GM19025 (cell line): ENCODE data around the gene PDZK1IP1.
"Not testable (repeated sequence)": the region's sequence is repeated elsewhere in the genome, so short reads cannot be mapped to it uniquely, and the experiment has no call there.

Experiments
- ATAC-seq: cut with Tn5 transposase; IDR thresholded peaks from one replicate; pipeline ENCODE4 v1.9.1; 2021; ENCODE audit warnings: mild to moderate bottlenecking, low read depth, moderate library complexity; ENCODE audit not compliant: unreplicated experiment

Gene PDZK1IP1

GRCh38 chr1:47223921-47224675 is 34.3 kb upstream of the PDZK1IP1 start:
- ATAC-seq: no peak

DNA sequence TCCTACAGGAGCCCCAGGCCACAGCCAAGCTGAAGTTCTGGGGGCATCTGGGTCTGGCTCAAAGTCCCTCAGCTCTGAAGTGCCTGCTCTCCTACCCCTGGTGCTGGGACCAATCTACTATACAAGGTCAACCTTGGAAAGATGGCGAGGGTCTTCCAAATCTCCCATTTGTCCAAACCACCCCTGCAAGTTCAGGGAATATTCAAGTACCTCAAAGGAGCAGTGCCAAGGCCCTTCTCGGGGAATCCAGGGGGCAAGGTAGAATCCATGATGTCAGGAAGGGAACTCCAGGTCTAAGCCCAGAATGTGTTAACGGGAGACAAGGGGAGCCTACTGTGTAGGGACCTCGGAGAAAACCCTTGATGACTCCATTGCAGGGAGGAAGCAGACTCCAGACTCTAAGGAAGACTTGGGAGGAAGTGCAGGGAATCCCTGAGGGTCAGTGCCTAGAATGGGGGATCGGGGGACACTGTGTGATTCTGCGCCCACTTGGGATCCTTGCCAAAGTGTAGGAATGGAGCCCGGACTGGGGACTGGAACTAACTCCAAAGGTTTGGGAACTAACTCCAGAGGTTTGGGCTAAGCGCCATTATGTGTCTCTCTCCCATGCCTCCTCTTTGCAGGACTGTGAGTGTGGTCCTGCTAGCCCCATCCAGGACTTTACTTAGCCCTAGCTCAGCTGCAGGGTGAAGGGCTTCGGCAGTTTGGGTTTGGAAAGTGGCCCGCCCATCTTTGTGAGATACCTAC is 33.5 kb upstream of the PDZK1IP1 start:
- ATAC-seq: no peak

- ATAC-seq: no peak
These were observed 32.6 kb upstream of the PDZK1IP1 start for GRCh38 chr1:47222476-47222875.

GRCh38 chr1:47219590-47220220 is 29.9 kb upstream of the PDZK1IP1 start:
- ATAC-seq: no peak

GRCh38 chr1:47219001-47219400 is 29.2 kb upstream of the PDZK1IP1 start:
- no peak for ATAC-seq

DNA sequence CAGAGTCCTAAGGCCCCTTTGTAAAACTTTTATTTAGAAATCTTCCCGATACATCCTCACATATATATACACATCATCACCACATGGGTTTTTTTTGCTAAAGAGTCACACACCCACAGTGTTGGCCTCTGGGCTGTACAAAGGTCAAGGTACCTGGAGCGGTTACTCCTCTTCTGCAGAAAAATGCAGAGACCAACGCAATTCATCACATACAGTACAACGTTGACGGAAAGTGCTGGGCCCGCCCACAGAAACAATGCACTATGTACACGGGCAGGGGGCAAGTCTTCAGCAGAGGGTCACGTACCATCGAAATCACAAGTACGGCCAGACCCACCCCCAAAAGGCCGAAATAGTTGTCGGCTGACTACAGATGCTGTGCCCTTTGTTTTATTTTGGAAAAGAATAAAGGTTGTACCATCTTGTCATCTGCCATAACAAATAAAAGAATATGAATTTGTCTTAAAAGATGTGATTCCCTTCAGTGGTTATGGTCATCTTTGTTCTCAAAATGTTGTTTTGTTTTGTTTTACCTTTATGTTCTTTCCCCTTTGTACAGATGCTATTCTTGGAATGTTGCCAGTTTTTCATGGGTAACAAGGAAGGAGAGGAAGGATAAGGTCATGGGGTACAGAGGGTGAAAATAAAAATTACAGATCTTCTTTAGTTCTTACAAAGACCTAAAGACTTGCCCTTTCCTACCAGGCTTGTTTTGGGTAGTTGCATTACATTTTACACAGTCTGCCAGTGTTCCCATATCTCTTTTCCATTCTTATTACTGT is 26.6 kb upstream of the PDZK1IP1 start:
- no peak for ATAC-seq

DNA sequence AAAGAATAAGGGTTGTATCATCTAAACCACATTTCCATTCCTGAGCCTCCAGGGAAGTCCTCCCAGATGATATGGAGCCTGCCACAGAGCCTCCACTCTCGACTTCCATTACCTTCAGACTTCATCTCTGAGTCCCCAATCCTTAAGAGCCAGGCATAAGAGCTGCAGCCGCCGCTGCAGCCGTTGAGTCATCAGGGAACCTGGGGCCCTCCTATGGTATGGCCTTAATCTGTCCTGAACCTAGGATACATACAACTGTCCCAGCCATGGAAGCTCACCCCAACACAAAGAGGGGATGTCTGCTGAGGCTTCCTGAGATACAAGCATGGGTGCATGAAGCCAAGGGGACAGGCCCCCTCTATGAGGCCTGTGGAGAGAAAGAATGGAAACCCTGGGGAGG is 25.9 kb upstream of the PDZK1IP1 start:
- no peak for ATAC-seq

DNA sequence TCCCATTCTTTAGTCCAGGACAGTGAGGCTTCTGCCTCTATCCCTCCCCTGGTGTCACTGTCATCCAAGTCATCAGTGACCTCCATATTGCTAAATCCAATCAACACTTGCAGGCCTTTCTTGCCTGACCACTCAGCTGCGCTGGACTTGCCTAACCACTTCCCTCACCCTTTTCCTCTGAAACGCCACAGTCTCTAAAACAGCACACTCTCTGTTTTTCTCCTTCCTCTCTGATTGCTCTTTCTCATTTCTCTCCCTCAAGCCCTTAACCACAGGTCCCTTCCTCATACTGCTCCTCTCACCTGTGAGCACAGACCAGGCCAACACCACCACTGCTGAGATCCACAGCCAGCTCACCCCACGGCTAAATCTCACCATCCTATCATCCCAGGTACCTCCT is 24.7 kb upstream of the PDZK1IP1 start:
- no peak for ATAC-seq

- ATAC-seq: no peak
These were observed 23.6 kb upstream of the PDZK1IP1 start for GRCh38 chr1:47213230-47213963.

DNA sequence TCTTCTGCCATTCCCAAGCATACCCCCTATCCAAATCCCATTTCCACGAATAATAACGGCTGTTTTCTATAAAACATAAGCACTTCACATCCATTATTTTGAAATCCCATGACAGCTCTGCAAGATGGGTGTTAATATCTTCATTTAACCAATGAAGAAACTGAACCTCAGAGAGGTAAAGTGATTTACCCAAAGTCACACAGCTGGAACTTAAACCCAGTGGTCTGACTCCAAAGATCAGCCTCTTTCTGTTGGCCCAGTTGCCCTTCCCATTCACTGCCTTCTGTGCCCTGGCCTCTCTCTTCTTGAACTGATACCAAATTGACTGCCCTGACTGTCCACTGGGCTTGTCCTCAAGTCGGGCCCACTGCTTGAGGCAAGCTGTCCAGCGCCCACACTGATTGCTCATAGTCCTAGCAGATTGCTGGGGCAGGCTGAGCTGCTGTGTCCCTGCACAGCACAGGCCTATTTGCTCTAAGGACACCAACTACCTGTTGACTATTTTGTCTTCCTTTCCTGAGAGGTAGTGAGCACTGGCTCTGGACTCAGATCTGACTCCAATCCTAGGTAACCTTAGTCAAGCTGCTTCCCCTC is 22.9 kb upstream of the PDZK1IP1 start:
- no peak for ATAC-seq

DNA sequence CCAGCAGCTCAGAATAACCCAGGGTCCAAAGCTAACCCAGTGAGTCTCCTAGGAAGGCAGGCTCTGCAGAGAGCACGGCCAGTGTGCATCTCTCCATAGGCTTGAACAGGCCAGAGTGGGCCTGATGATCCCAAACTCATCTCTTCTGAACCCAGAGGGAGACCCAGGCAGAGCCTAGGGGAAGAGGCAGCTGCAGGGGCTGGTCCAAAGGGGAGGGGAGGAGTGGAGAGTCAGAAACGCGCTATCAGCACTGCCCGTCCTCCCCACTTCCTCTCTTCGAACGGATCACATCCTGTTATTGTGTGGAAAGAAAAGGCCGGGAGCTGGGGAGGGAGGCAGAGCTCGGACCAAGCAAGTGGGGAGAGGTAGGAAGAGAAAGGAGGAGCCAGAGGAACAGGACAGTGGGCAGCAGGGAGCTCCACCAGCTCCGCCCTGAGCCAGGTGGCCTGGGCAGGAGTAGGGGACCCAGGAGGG is 22.0 kb upstream of the PDZK1IP1 start:
- no peak for ATAC-seq

DNA sequence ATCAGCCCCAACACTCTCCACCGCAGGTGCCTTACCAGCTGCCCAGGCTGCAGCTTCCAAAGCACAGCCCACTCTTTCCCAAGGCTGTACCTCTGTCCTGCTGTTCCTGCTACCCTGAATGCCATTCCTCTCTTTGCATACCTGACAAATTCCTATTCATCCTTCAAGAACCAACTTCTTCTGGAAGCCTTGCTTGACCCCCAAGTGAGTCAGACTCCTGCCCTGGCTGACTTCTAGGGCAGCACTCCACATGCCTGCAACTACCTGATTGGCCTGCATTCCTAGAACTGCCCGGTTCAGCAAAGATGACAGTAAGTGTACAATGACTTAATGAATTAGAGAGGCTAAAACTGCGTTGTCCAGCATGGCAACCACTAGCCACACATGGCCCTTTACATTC is 20.8 kb upstream of the PDZK1IP1 start:
- no peak for ATAC-seq

DNA sequence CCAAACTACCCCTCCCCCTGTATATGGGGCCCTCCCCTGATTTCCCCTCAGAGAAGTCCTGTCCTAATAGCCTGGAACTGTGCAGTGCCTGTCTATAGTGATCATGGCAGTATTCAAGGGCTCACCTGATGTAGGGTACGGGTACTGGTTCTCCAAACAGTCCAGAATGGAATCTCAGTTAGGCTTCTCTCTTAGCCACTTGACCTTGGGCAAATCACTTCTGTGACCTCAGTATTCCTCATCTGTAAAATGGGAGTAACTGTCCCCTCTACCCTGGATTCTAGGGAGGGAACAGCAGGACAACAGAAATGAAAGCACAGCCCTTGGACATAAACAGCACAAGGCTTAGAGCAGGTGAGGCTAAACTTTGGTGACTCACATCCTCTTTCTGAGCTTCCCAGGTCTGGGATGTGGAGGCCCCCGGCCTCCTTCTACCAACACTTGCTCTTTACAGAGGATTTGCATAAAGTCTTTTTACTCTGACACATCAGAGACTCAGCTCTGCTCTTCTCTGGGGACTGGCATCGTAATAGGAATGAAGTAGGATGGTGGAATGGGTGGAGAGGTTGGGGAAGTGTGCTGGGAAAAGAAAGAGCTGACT is 20.0 kb upstream of the PDZK1IP1 start:
- no peak for ATAC-seq

DNA sequence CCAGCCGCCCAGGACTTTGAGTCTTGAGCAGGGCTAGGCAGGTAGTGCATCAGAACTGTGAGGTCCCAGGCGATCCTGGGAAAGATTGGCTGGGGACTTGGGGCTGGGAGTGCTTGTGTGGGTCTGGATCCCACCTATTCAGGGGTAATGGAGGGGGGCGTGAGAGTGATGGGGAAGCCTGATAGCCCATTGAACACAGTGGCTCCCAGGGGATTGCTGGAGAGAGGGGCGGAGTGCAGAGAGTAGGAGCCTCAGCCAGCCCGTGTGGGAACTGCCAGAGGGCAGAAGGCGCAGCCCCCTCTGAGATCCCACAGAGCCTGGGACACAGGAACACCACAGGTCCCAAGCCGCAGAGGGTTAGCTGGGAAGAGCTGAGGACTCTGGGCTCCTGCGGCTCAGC is 19.3 kb upstream of the PDZK1IP1 start:
- no peak for ATAC-seq

DNA sequence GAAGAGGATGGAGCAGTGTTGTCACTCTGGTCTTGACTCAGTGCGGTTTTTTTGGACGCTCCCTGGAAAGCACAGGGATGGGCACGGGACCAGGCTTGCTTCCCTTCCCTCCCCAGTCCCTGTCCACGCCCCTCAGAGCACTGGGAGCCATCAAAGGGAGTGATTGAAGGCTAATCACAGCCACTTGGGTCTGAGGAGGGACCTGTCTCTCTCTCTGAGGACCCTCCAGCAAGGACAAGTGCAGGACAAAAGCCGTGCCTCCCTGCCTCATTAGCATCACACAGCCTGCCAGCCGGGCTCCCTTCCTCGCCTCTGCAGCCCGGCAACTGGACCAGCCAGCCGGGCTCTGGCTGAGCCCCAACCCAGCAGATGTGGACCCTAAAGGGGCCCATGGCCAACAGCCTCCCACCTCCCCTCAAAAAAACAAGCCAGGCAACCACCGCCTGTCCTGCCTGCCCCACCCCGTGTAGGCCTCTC is 18.6 kb upstream of the PDZK1IP1 start:
- no peak for ATAC-seq

GRCh38 chr1:47207803-47208373 is 18.1 kb upstream of the PDZK1IP1 start:
- no peak for ATAC-seq

DNA sequence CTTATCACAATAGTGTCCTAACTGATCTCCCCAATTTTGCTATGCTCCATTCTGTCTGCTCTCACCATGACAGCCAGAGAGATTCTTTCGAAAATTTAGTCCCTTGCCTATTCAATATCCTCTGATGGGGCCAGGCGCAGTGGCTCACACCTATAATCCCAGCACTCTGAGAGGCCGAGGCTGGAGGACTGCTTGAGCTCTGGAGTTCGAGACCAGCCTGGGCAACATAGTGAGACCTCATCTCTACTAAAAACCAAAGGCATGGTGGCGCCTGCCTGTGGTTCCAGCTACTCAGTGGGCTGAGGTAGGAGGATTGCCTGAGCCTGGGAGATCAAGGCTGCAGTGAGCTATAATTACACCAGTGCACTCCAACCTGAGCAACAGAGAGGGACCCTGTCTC is 16.1 kb upstream of the PDZK1IP1 start:
- ATAC-seq: no peak

DNA sequence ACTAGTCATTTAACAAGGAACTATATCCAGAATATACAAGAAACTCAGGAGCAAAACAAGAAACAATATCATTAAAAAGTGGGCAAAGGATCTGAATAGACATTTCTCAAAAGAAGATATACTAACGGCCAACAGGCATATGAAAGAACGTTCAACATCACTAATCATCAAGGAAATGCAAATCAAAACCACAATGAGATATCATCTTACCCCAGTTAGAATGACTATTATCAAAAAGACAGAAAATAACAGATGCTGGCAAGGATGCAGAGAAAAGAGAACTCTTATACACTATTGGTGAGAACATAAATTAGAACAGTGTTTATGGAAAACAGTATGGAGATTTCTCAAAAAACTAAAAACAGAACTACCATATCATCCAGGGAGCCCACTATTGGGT is 13.7 kb upstream of the PDZK1IP1 start:
- ATAC-seq: not testable (repeated sequence)

- ATAC-seq: no peak
These were observed 11.3 kb upstream of the PDZK1IP1 start for GRCh38 chr1:47201179-47201578.
